Keratinocyte (primary cell): ENCODE data around the gene SLA2. TPM values are rescaled to one million over a fixed set of nuclear protein-coding genes. Genes with fewer than 3 reads are reported as not detected.

Source experiments
- DNase-seq: peaks from one replicate; pipeline ENCODE4 v3.0.0-alpha.2; 2011; ENCODE audit warnings: low read depth, missing footprints, low spot score
- FAIRE-seq: peaks from 2 replicates; lab custom pipeline; 2011; peaks lifted over from hg19 to GRCh38; lab: Jason Lieb, UNC
- H2AFZ ChIP-seq: 2 replicates; pipeline ENCODE4 v1.6.0; 2012; ENCODE audit warnings: low read length, control low read depth, inconsistent platforms; ENCODE audit not compliant: control insufficient read depth
- H3K27ac ChIP-seq: 2 replicates; pipeline ENCODE4 v1.5.1; 2011; ENCODE audit warnings: low read length; ENCODE audit not compliant: control insufficient read depth, insufficient read depth
- H3K27me3 ChIP-seq: 3 replicates; pipeline ENCODE4 v1.6.0; 2011; ENCODE audit warnings: low read length; ENCODE audit not compliant: control insufficient read depth, insufficient read depth; ENCODE audit errors: extremely low read depth
- H3K36me3 ChIP-seq, 2 experiments: 2 replicates in 1 of 2; 3 replicates in 1 of 2; pipeline ENCODE4 v1.5.1; 2011; ENCODE audit warnings: low read length in 2 of 2, mild to moderate bottlenecking in 1 of 2; ENCODE audit not compliant: control insufficient read depth in 2 of 2, insufficient read depth in 2 of 2; ENCODE audit errors: extremely low read depth in 1 of 2
- H3K4me1 ChIP-seq: 3 replicates; pipeline ENCODE4 v1.5.1; 2011; ENCODE audit warnings: low read length; ENCODE audit not compliant: control insufficient read depth, insufficient read depth; ENCODE audit errors: extremely low read depth
- H3K4me2 ChIP-seq: 3 replicates; pipeline ENCODE4 v1.6.0; 2011; ENCODE audit warnings: low read depth, low read length; ENCODE audit not compliant: control insufficient read depth, insufficient read depth; ENCODE audit errors: extremely low read depth
- H3K4me3 ChIP-seq, 3 experiments: fragments of 200-600 bp in 1 of 3; sonication (generic) in 1 of 3; 2 replicates in 2 of 3; 3 replicates in 1 of 3; pipeline ENCODE4 v1.5.1; 2011 to 2016; ENCODE audit warnings: low read length in 3 of 3, mild to moderate bottlenecking in 3 of 3, control low read depth in 2 of 3, inconsistent platforms in 1 of 3, low read depth in 1 of 3, mixed read lengths in 1 of 3, mixed run types in 1 of 3, moderate library complexity in 1 of 3; ENCODE audit not compliant: control insufficient read depth in 2 of 3, insufficient read depth in 2 of 3; ENCODE audit errors: extremely low read depth in 1 of 3
- H3K79me2 ChIP-seq: 2 replicates; pipeline ENCODE4 v1.6.0; 2012; ENCODE audit warnings: low read length; ENCODE audit not compliant: control insufficient read depth, insufficient read depth
- H3K9ac ChIP-seq: 3 replicates; pipeline ENCODE4 v1.6.0; 2011; ENCODE audit warnings: low read length; ENCODE audit not compliant: control insufficient read depth, insufficient read depth; ENCODE audit errors: extremely low read depth
- H3K9me1 ChIP-seq: 3 replicates; pipeline ENCODE4 v1.6.0; 2011; ENCODE audit warnings: low read length; ENCODE audit not compliant: control insufficient read depth, insufficient read depth; ENCODE audit errors: extremely low read depth
- H3K9me3 ChIP-seq: 2 replicates; pipeline ENCODE4 v1.5.1; 2012; ENCODE audit warnings: low read depth, low read length; ENCODE audit not compliant: control insufficient read depth
- H4K20me1 ChIP-seq: 3 replicates; pipeline ENCODE4 v1.6.0; 2011; ENCODE audit warnings: low read length; ENCODE audit not compliant: control insufficient read depth, insufficient read depth; ENCODE audit errors: extremely low read depth
- CTCF ChIP-seq, 3 experiments: IDR thresholded peaks in 1 of 3; conservative IDR thresholded peaks in 1 of 3; optimal IDR thresholded peaks in 1 of 3; 2 replicates in 2 of 3; 3 replicates in 1 of 3; pipeline versions ENCODE3 to v1.5.1; 2011; ENCODE audit warnings: low read length in 3 of 3, mild to moderate bottlenecking in 3 of 3, moderate library complexity in 2 of 3, control low read depth in 1 of 3, inconsistent platforms in 1 of 3; ENCODE audit not compliant: insufficient read depth in 2 of 3; ENCODE audit errors: extremely low read depth in 1 of 3
- EZH2 ChIP-seq: IDR thresholded peaks from one replicate; pipeline ENCODE4 v1.6.1; 2012; ENCODE audit warnings: inconsistent platforms, mild to moderate bottlenecking, low read length, moderate library complexity
- dilution Hi-C: fragments of 300-500 bp; cut with MboI; formaldehyde crosslinking; loops from one replicate; pipeline ENCODE4 v1.7.0; 2020; ENCODE audit warnings: low sequenced_read_pairs; ENCODE audit not compliant: extremely low pct_ligation_motif_present
- polyA plus RNA-seq, 5 experiments: library from polyadenylated mRNA; depleted of rRNA in 3 of 5; stranded (reverse) in 3 of 5; stranded (forward) in 1 of 5; unstranded in 1 of 5; fragments of >200 nt; gene quantifications; 1 replicate in 1 of 5; 2 replicates in 3 of 5; 3 replicates in 1 of 5; pipeline versions ENCODE4 v1.2.1 to v1.2.3, GENCODE V29; 2011 to 2012; ENCODE audit warnings: missing spikeins in 2 of 5, low read depth in 1 of 5, low replicate concordance in 1 of 5

The SLA2 gene
- polyA plus RNA-seq, 1 donor (not counting 4 experiments of a cell fraction or from before 2014, with no cell fraction given) = 0.04 TPM

- FAIRE-seq (no peak), DNase-seq (no peak)
- no peak overlapping the region for H3K9ac ChIP-seq
- no peak overlapping the region for H2AFZ ChIP-seq
- H3K9me1 ChIP-seq = no peaks in the 10 kb centered on the region
- dilution Hi-C loops = no loop called here
- no peak for TF ChIP-seq CTCF (optimal IDR thresholded peaks at IDR 0.05 in 1 of 3, IDR thresholded peaks at IDR 0.05 in 1 of 3, conservative IDR thresholded peaks at IDR 0.05 in 1 of 3; ENCODE audit: extremely low read depth in 1 of 3, insufficient read depth in 2 of 3, low read length in 3 of 3)
- no peaks in the 10 kb centered on the region for H4K20me1 ChIP-seq
- peaks cover 5% of the 10 kb centered on the region in 2 experiments for H3K36me3 ChIP-seq
- no peak overlapping the region for H3K4me3 ChIP-seq
- no peaks in the 10 kb centered on the region for H3K9me3 ChIP-seq
- no peaks in the 10 kb centered on the region for H3K79me2 ChIP-seq
- no peak overlapping the region for H3K27ac ChIP-seq
- no peak overlapping the region for H3K4me2 ChIP-seq
- H3K27me3 ChIP-seq = no peaks in the 10 kb centered on the region
- no peaks in the 10 kb centered on the region for H3K4me1 ChIP-seq
Measured at GRCh38 chr20:36688630-36689029, 42.6 kb upstream of the SLA2 start.

DNA sequence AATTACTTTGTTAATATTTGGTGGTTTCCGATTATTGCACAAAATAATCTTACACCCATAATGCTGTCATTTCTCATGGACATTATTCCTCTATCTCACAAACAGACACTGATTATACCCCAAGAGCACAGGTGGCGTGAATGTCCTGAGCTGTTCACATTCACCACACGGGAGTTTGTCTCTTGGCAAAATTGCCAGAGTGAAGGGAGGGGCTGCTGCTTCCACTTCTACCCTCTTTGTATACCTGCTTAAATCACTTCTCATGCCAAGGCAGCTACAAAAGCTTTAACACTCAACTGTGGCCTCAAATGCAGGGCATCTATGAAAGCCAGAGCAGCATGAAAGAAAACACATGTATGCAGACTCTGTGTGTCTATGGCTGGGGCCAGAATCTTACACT, 41.9 kb upstream of the SLA2 start:
- H3K9me1 ChIP-seq = no peaks in the 10 kb centered on the region
- no peak overlapping the region for H3K4me2 ChIP-seq
- dilution Hi-C loops = no loop called here
- DNase-seq (no peak), FAIRE-seq (no peak)
- H2AFZ ChIP-seq = no peak overlapping the region
- H3K79me2 ChIP-seq = no peaks in the 10 kb centered on the region
- TF ChIP-seq CTCF (optimal IDR thresholded peaks at IDR 0.05 in 1 of 3, IDR thresholded peaks at IDR 0.05 in 1 of 3, conservative IDR thresholded peaks at IDR 0.05 in 1 of 3; ENCODE audit: extremely low read depth in 1 of 3, insufficient read depth in 2 of 3, low read length in 3 of 3) (no peak), EZH2 (no peak)
- H3K27ac ChIP-seq = no peak overlapping the region
- no peaks in the 10 kb centered on the region for H3K27me3 ChIP-seq
- no peaks in the 10 kb centered on the region for H3K4me1 ChIP-seq
- H3K4me3 ChIP-seq = no peak overlapping the region
- no peaks in the 10 kb centered on the region for H3K9me3 ChIP-seq
- H4K20me1 ChIP-seq = no peaks in the 10 kb centered on the region
- no peak overlapping the region for H3K9ac ChIP-seq
- H3K36me3 ChIP-seq = peaks cover 5% of the 10 kb centered on the region in 2 experiments
